H9 (cell line): ENCODE measurements around the gene GET3. TPM values are rescaled to one million over a fixed set of nuclear protein-coding genes. Genes with fewer than 3 reads are reported as not detected.

Experiments used
- DNase-seq: peaks from one replicate; pipeline ENCODE4 v3.0.0-alpha.2; 2017
- H2AFZ ChIP-seq: one replicate; pipeline ENCODE4 v1.6.1; 2013; ENCODE audit warnings: mild to moderate bottlenecking, low read length, control low read depth, moderate library complexity
- H2AK5ac ChIP-seq: 2 replicates; pipeline ENCODE4 v1.6.1; 2013; ENCODE audit warnings: low read length, control low read depth, mixed read lengths; ENCODE audit not compliant: insufficient read length
- H2BK120ac ChIP-seq: one replicate; pipeline ENCODE4 v1.6.1; 2013; ENCODE audit warnings: low read depth, mild to moderate bottlenecking, low read length, control low read depth, inconsistent platforms; ENCODE audit not compliant: poor library complexity, severe bottlenecking
- H2BK12ac ChIP-seq: 2 replicates; pipeline ENCODE4 v1.6.1; 2013; ENCODE audit warnings: low read length, control low read depth, mixed read lengths, low read depth; ENCODE audit not compliant: insufficient read length
- H2BK15ac ChIP-seq: 2 replicates; pipeline ENCODE4 v1.6.1; 2013; ENCODE audit warnings: low read depth, low read length, control low read depth
- H2BK20ac ChIP-seq: one replicate; pipeline ENCODE4 v1.6.1; 2013; ENCODE audit warnings: low read depth, mild to moderate bottlenecking, low read length, control low read depth, inconsistent platforms; ENCODE audit not compliant: poor library complexity, severe bottlenecking
- H2BK5ac ChIP-seq: 2 replicates; pipeline ENCODE4 v1.6.1; 2013; ENCODE audit warnings: low read length, control low read depth, mixed read lengths; ENCODE audit not compliant: insufficient read length
- H3K14ac ChIP-seq: 2 replicates; pipeline ENCODE4 v1.6.1; 2013; ENCODE audit warnings: low read length, control low read depth; ENCODE audit not compliant: insufficient read depth
- H3K18ac ChIP-seq: 2 replicates; pipeline ENCODE4 v1.6.1; 2013; ENCODE audit warnings: low read depth, mild to moderate bottlenecking, mixed read lengths, low read length, control low read depth; ENCODE audit not compliant: insufficient read length
- H3K23ac ChIP-seq: 2 replicates; pipeline ENCODE4 v1.6.1; 2013; ENCODE audit warnings: low read length, control low read depth, mixed read lengths, low read depth; ENCODE audit not compliant: insufficient read length
- H3K23me2 ChIP-seq: 2 replicates; pipeline ENCODE4 v1.6.1; 2013; ENCODE audit warnings: low read depth, mild to moderate bottlenecking, mixed read lengths, low read length, control low read depth; ENCODE audit not compliant: insufficient read length, poor library complexity, severe bottlenecking
- H3K27ac ChIP-seq: 2 replicates; pipeline ENCODE4 v1.5.1; 2013; ENCODE audit warnings: low read length, control low read depth, mixed read lengths, low read depth; ENCODE audit not compliant: insufficient read length
- H3K27me3 ChIP-seq: 2 replicates; pipeline ENCODE4 v1.6.1; 2013; ENCODE audit warnings: low read length, control low read depth, inconsistent platforms; ENCODE audit not compliant: insufficient read depth
- H3K4ac ChIP-seq: 2 replicates; pipeline ENCODE4 v1.6.1; 2013; ENCODE audit warnings: low read depth, mild to moderate bottlenecking, control low read depth, inconsistent platforms, low read length, moderate library complexity
- H3K4me1 ChIP-seq: 2 replicates; pipeline ENCODE4 v1.6.1; 2013; ENCODE audit warnings: low read length, control low read depth, inconsistent platforms; ENCODE audit not compliant: insufficient read depth
- H3K4me2 ChIP-seq: 2 replicates; pipeline ENCODE4 v1.6.1; 2013; ENCODE audit warnings: low read length, control low read depth, mixed read lengths; ENCODE audit not compliant: insufficient read length, insufficient read depth
- H3K56ac ChIP-seq: 2 replicates; pipeline ENCODE4 v1.6.1; 2013; ENCODE audit warnings: low read depth, mild to moderate bottlenecking, mixed read lengths, low read length, control low read depth; ENCODE audit not compliant: insufficient read length
- H3K79me1 ChIP-seq: 2 replicates; pipeline ENCODE4 v1.6.1; 2013; ENCODE audit warnings: low read depth, mild to moderate bottlenecking, moderate library complexity, low read length, control low read depth, inconsistent platforms; ENCODE audit not compliant: insufficient read depth, poor library complexity, severe bottlenecking
- H3K79me2 ChIP-seq: 2 replicates; pipeline ENCODE4 v1.6.1; 2013; ENCODE audit warnings: low read length, control low read depth, inconsistent platforms; ENCODE audit not compliant: insufficient read depth
- H3K9ac ChIP-seq: 2 replicates; pipeline ENCODE4 v1.6.1; 2013; ENCODE audit warnings: low read length, control low read depth, mixed read lengths; ENCODE audit not compliant: insufficient read length; ENCODE audit errors: extremely low read depth
- H3K9me3 ChIP-seq: one replicate; pipeline ENCODE4 v1.6.1; 2013; ENCODE audit warnings: low read depth, low read length, inconsistent platforms; ENCODE audit not compliant: control insufficient read depth
- H3T11ph ChIP-seq: one replicate; pipeline ENCODE4 v1.6.1; 2013; ENCODE audit warnings: mild to moderate bottlenecking, low read length, control low read depth, inconsistent platforms
- H4K20me1 ChIP-seq: one replicate; pipeline ENCODE4 v1.6.1; 2013; ENCODE audit not compliant: control insufficient read depth, insufficient read length, insufficient read depth
- H4K5ac ChIP-seq: 2 replicates; pipeline ENCODE4 v1.6.1; 2013; ENCODE audit warnings: low read depth, mild to moderate bottlenecking, mixed read lengths, low read length, control low read depth; ENCODE audit not compliant: insufficient read length
- H4K8ac ChIP-seq: replicated peaks from 2 replicates; pipeline ENCODE4 v1.6.1; 2013; ENCODE audit warnings: low read length, control low read depth, mixed read lengths, low read depth; ENCODE audit not compliant: insufficient read length
- H4K91ac ChIP-seq: 2 replicates; pipeline ENCODE4 v1.6.1; 2013; ENCODE audit warnings: low read depth, mild to moderate bottlenecking, moderate library complexity, mixed read lengths, low read length, control low read depth; ENCODE audit not compliant: insufficient read length
- H3K27ac Mint-ChIP-seq, 3 experiments: 2 replicates in 2 of 3; 3 replicates in 1 of 3; pipeline ENCODE4 v1.8.0; 2020 to 2021; ENCODE audit warnings: mixed read lengths in 3 of 3, mild to moderate bottlenecking in 1 of 3, moderate library complexity in 1 of 3
- H3K27me3 Mint-ChIP-seq: 2 replicates; pipeline ENCODE4 v1.8.0; 2021; ENCODE audit warnings: low read depth, mild to moderate bottlenecking, moderate library complexity, mixed read lengths
- H3K36me3 Mint-ChIP-seq, 3 experiments: 2 replicates in 2 of 3; 3 replicates in 1 of 3; pipeline ENCODE4 v1.8.0; 2020 to 2021; ENCODE audit warnings: low read depth in 3 of 3, mixed read lengths in 3 of 3; ENCODE audit not compliant: insufficient read depth in 1 of 3
- H3K4me1 Mint-ChIP-seq, 2 experiments: 2 replicates each; pipeline ENCODE4 v1.8.0; 2020; ENCODE audit warnings: mixed read lengths in 2 of 2
- H3K4me3 Mint-ChIP-seq, 2 experiments: 2 replicates in 1 of 2; 3 replicates in 1 of 2; pipeline ENCODE4 v1.8.0; 2020 to 2021; ENCODE audit warnings: mild to moderate bottlenecking in 2 of 2, mixed read lengths in 2 of 2, moderate library complexity in 1 of 2
- H3K9me3 Mint-ChIP-seq, 2 experiments: 2 replicates in 1 of 2; 3 replicates in 1 of 2; pipeline ENCODE4 v1.8.0; 2020; ENCODE audit warnings: mild to moderate bottlenecking in 2 of 2, mixed read lengths in 2 of 2, moderate library complexity in 1 of 2
- CTCF ChIP-seq: fragments of 200-600 bp; sonication (generic); conservative IDR thresholded peaks from 3 replicates; pipeline ENCODE4 v1.8.0; 2021; ENCODE audit warnings: antibody characterized with exemption, mild to moderate bottlenecking
- WGBS: extraction: QIAGEN DNeasy Blood & Tissue Kit; methylation state at CpG from one replicate; pipeline ENCODE4 v1.1.7; 2013; ENCODE audit warnings: missing lambda C conversion rate, low lambda C conversion rate, mixed read lengths; ENCODE audit not compliant: insufficient read length; ENCODE audit errors: extremely low coverage; 5-methylcytosine and 5-hydroxymethylcytosine counted together
- total RNA-seq: library from RNA; stranded (reverse); gene quantifications from 2 replicates; pipeline ENCODE4 v1.2.1, GENCODE V29; 2021

GET3 gene
- total RNA-seq, 1 experiment from 2014 or later = 81.6 TPM

- no CpG with 5 or more reads among the region's 3 CpGs for WGBS
- peaks cover 23 to 46% (median 30%) of the 10 kb centered on the region in 3 experiments for H3K36me3 Mint-ChIP-seq
- H3K4me1 Mint-ChIP-seq = peaks cover 12 to 24% of the 10 kb centered on the region in 2 experiments
- H3K4me1 ChIP-seq = no peaks in the 10 kb centered on the region
- H3K4me2 ChIP-seq = no peak overlapping the region
- H2BK15ac ChIP-seq = no peak overlapping the region
- no peak overlapping the region for H3K18ac ChIP-seq
- H2BK120ac ChIP-seq = no peak overlapping the region
- H3K4me3 Mint-ChIP-seq = no peak overlapping the region
- no peaks in the 10 kb centered on the region for H3K9me3 ChIP-seq
- peaks cover 2% of the 10 kb centered on the region for H3K27me3 Mint-ChIP-seq
- H3K9me3 Mint-ChIP-seq = no peaks in the 10 kb centered on the region
- H3K9ac ChIP-seq = no peak overlapping the region
- H3K14ac ChIP-seq = no peak overlapping the region
- H3K23me2 ChIP-seq = peaks cover 6% of the 10 kb centered on the region
- H3K56ac ChIP-seq = no peak overlapping the region
- no peak overlapping the region for H2BK12ac ChIP-seq
- no peaks in the 10 kb centered on the region for H3K27me3 ChIP-seq
- no peak overlapping the region for H3K23ac ChIP-seq
- peaks cover 3% of the 10 kb centered on the region for H3K79me1 ChIP-seq
- H3K79me2 ChIP-seq = peaks cover 19% of the 10 kb centered on the region
- H3T11ph ChIP-seq = no peak overlapping the region
- no peak for DNase-seq
- no peak for TF ChIP-seq CTCF
- H2AFZ ChIP-seq = no peak overlapping the region
- H2BK20ac ChIP-seq = no peak overlapping the region
- H2BK5ac ChIP-seq = no peak overlapping the region
- no peak overlapping the region for H3K4ac ChIP-seq
- H4K5ac ChIP-seq = no peak overlapping the region
- H3K27ac Mint-ChIP-seq = no peak overlapping the region; a peak in 1 of 7 replicates
- no peak overlapping the region for H3K27ac ChIP-seq
- no peak overlapping the region for H2AK5ac ChIP-seq
- H4K20me1 ChIP-seq = no peaks in the 10 kb centered on the region
- H4K91ac ChIP-seq = no peak overlapping the region
- H4K8ac ChIP-seq = no peak overlapping the region
Measured at GRCh38 chr19:12730064-12730463, 7.2 kb upstream of the GET3 start.
